Stimulated activated CD4-positive, alpha-beta T cell treated with anti-CD3 and anti-CD28 coated beads, Interleukin-1b, Interleukin-23, amount 100 ng/mL, for 1 hour (primary cell): ENCODE results near the gene PIAS1.
A peak's percentile ranks its signal among the peaks of the same experiment; 100 is the strongest.
"Not testable (repeated sequence)": the region's sequence is repeated elsewhere in the genome, so short reads cannot be mapped to it uniquely, and the experiment has no call there.

Experiments used
- DNase-seq, 2 donors: peaks; one replicate each; pipeline ENCODE4 v3.0.0-alpha.2; 2020; ENCODE audit warnings: low read depth in 2 of 2

Gene PIAS1

GRCh38 chr15:68203486-68203885 lies 149.4 kb downstream of the PIAS1 start:
- no peak for DNase-seq

GRCh38 chr15:68203956-68204355 lies 149.8 kb downstream of the PIAS1 start:
- DNase-seq, result no peak

- DNase-seq, result no peak
These were observed 150.2 kb downstream of the PIAS1 start for GRCh38 chr15:68204361-68204760.

DNA sequence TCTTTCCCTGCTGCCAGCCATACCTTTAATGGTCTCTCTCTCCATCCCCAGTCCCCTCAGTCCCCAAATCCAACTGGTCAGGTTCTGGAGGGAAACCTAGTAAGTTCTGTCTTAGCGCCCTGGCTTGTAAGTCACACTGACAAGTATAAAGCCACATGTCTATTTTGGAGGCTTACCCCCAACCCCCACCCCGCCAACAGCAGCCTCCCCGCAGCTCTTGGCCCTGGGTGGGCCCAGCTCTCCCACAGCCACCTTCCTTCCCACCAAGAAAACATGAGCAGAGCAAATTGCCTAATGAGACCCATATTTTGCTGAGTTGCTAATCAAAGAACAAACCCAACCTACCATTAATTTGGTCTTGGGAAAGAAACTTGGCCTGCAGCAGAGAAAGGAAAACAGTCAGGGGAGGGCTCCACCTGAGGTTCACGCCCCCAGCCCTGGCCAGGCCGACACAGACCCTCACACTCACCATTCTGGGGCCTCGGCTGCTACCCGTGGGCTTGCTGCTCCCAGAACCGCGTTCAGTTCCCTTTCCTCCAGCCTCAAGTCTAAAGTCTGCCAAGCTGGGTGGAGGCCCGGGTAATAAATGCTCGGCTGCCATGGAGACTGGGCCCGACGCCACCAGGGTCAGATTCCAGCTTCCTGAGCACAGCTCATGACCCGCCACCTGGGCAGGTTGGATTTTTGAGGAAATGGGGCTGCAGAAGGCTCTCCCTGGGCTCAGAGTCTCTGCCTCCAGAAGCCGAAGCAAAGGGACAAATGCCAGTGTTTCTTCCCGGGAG lies 150.9 kb downstream of the PIAS1 start, which contains the start of gene CALML4:
Gene CALML4 (minus strand): TSS at position 557 of the 782 bp plus-strand sequence. CDS start 85 bp downstream, at position 472.
- no peak for DNase-seq

DNA sequence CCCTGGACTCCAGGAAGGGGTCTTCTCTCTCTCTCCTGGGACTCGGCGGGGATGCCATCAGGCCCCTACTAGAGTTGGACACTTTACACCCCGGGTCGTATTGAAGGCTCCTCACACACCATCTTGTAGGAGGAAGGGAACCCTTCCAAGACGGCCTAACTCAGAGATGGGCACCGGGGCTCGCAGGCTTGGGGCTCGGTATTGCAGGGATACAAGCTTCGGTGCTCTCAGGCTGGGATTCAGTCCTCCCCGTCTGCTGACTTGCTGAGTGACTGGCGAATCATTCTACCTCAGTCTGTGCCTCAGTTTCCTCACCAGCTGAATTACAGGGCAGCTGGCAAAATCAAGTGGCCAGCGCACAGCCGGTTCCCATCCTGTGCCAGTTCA lies 151.4 kb downstream of the PIAS1 start:
- no peak for DNase-seq

DNA sequence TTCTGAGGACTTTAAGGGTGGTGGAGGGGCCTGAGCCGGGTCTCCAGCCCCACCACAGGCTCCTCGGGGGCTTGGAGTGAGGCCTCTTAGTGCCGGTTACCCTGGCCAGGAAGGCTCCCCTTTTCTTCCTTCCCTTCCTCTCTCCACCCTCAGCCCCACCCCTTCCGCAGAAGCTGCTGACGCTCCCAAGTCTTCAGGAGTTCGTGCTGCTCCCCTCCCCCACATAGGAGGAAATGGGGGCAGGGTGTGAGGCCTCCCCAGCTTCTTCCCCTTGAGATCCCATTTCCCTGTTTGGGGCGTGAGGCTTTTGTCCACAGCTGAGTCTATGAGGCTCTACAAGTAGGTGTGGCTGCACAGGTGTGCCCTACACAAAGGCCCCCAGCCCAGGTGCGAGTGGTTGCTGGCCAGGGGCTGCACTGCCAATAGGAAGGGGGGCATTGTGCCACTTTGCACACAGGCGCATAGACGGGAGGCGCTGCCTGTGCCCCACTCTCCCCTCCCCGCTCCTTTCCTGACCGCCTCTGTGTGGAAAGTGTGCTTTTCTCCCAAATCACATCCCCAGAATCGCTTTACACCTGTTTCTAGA lies 151.9 kb downstream of the PIAS1 start:
- no peak for DNase-seq

GRCh38 chr15:68206711-68207151 lies 152.6 kb downstream of the PIAS1 start:
- DNase-seq, result no peak

DNA sequence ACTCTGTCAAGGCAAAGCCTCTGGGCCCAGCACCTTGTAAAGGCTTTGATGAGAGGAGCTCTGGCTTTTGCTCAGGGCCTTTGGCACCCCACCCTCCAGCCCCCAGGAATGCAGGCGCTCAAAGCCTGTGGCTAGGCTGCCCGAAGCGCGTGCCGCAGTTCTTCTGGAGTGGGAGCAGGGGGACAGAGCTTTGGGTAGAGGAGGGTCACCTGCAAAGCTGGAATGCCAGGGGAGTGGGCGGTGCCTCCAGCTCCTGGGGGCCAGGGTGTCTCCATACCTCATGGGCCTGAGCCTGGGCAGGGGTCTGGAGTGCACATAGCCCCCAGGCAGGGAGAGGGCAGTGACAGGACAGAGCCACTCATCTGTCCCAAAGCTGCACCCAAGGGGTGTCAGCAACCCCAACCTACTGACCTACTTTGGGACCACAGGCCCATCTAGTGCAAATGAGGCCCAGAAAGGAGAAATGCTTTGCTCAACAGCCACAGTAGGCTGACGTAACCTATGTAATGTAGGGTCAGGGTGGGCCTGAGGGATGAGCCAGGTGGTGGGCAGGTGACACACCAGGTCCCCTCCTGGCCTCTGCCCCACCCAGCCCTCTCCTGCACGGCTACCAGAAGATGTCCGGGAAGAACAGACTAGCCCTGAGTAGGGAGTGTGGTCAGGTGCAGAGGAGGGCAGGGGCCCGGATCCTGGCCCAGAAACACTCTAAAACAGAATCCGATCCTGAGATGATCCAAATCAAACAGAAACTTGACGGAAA lies 153.2 kb downstream of the PIAS1 start:
- no peak for DNase-seq

GRCh38 chr15:68208136-68208535 lies 154.0 kb downstream of the PIAS1 start:
- no peak for DNase-seq

- DNase-seq, result no peak
These were observed 154.6 kb downstream of the PIAS1 start for GRCh38 chr15:68208636-68209240.

- no peak for DNase-seq
These were observed 155.2 kb downstream of the PIAS1 start for GRCh38 chr15:68209272-68209671.

DNA sequence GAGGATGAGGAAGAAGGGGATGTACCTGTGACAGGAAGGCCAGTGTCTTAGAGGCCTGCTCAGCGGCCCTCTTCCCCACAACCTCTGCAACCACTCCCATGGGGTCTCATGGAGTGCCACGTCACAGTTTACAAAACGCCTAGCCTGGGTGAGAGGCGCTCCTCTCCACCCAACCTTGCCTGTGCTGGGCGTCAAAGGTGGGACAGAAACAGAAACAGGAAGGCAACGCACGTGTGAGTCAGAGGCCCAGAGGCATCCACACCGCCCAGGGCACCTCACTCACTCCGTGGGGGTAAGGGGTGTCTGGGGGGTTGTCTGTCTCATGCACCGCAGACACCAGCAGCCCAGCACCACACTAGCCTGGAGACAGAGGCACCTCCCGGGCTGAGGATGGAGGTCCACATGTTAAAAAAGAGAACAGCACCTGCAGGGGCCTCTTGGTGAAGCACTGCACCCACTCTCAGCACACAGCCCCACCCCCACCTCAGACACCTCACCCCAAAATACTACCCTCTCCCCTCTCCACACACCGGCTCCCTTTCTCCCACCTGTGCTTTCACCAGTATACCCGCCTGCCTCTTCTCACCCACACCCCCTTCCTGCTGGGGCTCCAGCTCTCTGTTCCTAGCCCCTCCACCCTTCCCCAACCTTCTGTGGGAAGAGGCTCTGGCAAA lies 155.8 kb downstream of the PIAS1 start:
- DNase-seq, result no peak

DNA sequence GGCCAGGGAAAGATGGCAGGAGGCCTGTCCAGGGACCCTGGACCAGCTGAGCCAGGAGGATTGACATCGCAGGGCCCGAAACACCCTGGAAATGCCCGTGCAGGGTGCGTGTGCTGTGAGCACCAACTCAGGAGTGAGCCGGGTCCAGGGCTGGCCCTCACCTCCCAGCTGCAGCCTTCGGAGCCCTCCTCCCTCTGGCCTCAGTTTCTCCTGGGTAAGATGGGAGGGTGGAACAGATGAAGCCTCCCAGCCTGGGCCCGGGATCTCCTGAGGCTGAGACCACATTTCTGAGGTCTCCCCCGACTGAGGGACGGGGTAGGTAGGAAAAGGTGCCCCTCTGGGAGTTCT lies 156.3 kb downstream of the PIAS1 start:
- DNase-seq, result no peak

DNA sequence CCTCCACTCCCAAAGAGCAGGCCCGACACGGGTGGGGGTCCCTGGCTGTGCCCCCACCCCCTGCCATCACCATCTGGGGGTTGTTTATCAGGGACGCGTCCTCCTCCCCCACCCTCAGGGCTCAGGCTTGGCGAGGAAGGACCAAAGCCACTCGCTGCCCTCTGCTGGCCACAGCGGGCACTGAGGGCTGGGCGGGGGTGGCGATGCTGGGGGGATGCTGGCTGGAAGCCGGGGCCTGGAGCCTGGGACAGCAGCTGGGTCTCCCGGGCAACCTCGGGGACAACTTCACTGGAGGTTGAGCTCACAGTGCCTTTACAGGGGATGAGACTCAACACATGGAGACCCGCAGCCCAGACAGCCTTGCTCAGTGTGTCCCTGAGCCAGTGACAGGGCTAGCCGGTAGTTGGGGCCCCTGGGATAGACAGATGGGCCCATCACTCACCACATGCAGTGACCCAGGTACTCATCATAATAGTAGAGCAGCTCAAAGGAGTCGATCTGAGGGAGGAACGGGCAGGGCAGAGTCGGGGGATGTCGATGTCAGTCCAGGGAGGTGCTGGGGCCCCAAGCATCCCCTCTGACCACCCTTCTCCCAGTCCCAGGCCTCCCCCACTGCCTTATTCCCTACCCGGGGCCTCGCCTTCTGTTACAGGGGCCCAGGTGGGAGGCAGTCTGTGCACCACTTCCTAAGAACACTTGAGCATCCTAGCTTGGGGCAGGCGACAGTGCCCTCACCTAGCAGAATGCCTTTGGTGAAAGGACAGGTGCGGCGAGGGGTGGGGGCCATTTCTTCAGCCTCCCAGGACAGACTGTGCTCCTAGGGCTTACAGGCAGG lies 156.9 kb downstream of the PIAS1 start:
- DNase-seq, result peak in 1 of 2 donors; percentile 39

DNA sequence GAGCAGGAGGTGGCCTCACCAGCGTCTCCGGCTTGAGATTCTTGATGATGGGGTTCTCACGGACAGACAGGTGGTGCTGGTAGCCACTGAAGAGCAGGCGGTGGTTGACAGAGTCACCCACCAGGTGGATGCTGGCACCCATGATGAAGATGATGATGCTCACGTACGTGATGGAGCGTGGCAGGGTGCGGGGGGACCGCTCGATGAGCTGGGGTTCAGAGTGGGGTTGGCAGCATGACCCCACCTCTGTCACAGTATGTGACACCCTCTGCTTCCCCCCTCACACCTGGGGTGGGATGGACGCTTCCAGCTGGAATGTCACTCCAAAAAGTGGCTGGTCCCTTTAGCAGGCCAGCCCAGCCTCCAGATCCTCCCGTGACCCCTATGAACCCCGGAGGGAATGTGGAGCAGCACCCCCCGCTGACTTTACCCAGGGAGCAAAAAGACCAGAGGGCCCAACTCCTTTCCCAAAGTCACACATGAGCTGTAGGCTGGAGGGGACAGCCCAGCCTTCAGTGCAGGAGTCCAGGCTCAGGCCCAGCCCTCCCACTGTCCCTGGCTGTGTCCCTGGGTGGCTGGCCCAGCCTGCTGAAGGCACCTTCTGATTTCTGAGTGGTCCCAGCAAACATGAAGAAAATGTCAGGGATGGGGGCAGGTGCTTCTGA lies 157.7 kb downstream of the PIAS1 start:
- DNase-seq, result no peak

GRCh38 chr15:68213491-68213845 lies 159.4 kb downstream of the PIAS1 start:
- not testable (repeated sequence) for DNase-seq

DNA sequence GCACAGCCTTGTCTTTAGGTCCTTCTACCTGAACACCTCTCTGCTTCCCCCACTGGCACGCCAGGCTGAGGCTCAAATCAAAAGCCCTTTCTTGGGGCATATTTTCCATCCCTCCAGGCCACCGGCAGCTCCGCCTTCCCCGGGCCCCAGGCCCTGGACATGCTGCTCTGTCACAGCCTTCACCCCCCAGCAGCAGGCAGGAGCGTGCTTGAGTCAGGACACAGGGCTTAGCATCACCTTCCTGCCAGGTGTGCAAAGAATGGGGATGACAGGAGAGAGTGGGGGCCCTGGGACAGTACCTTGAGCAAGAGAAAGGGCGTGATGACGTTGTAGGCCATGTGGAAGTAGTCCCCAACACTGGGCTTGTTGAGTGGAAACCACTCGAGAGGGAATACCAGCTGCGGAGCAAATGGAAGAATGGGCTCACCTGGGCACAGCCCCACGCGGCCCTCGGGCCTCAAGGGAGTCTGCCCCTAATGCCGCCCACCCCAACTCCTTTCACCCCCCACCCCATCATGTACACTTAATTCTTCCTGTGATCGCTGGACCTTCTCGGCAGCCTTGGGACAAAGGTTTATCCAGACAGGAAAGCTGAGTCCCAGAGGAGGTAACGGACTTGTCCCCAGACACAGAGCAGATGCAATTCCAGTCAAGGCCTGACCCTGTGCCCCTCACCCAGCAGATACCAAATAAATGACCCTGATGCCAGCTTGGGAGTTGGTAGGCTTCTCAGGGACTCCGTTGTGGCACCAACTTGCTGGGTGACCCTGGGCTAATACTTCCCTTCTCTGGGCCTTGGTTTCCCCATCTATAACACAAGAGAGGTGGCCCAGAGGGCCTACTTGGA lies 160.1 kb downstream of the PIAS1 start:
- no peak for DNase-seq

- no peak for DNase-seq
These were observed 160.7 kb downstream of the PIAS1 start for GRCh38 chr15:68214838-68215254.

DNA sequence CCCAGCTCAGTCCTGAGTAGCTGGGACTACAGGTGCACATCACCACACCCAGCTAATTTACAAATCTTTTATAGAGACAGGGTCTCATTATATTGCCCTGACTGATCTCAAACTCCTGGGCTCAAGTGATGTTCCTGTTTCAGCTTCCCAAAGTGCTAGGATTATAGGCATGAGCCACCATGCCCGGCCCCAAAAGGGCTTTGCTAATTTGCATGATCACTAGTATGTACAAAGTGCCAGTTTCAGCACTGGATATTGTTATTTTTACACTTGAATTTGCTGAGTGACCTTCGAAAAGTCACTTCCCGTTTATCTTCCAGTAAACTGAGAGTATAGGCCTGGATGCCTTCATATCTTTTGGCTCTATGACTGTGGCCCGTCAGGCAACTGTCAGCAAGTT lies 163.2 kb downstream of the PIAS1 start:
- DNase-seq, result no peak
